NCI-H526 (cell line): ENCODE results near the gene TNS1.

Experiments
- DNase-seq, 2 experiments: peaks; one replicate each; lab custom pipeline; 2025; lab: John Stamatoyannopoulos, UW

Gene TNS1

DNA sequence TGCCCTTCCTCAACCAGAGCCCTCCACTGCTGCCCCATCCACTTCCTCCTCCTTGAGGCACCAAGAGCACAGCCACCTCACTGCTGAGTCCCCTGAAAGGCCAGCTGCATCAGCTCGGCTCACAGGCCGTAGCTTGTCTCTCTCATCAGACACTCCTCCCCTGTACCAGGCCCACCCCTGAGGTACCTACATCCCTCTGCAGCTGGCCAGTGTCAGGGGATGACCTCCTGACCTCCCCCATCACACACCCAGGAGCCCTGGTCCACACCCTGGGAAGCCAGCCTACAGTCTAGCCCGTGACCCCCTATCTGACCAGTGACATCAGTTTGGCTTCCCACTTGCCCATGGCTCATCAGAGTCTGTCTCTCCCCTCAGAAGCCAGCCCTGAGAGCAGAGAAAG lies 205.6 kb downstream of the TNS1 start:
- DNase-seq, result no peak

DNA sequence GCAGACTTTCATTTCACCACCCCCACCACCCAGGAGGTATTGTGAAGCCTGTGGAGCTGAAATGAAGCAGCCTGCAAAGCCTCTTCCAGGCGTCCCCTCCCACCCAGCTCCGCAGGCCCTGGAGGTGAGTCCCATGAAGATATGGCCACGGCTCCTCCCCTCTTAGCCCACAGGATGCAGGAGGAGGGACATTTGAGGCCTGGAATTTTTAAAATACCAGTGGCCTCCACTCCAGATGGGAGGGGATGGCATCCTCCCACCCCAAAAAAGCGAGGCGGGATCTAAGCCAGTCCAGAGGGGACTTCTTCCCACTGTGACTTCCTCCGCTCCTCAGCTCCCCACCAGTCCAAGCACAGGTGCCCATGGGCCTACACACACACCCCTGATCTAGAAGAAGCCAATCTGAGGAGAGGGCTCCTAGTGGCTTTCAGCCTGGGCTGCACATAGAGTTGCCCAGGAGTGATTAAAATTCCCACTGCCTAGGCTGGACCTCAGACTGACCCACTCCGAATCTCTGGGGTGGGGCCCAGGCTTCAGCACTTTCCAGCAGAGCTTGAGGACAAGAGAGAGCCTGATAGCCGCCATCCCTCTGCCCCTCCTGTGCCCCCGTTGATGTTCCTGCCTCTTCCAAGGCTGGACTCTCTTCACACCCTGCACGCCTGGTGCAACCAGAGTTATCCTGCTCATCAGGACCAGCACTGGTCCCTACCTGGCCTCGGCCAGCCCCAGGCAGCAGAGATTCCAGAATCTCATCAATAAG lies 206.9 kb downstream of the TNS1 start:
- no peak for DNase-seq

DNA sequence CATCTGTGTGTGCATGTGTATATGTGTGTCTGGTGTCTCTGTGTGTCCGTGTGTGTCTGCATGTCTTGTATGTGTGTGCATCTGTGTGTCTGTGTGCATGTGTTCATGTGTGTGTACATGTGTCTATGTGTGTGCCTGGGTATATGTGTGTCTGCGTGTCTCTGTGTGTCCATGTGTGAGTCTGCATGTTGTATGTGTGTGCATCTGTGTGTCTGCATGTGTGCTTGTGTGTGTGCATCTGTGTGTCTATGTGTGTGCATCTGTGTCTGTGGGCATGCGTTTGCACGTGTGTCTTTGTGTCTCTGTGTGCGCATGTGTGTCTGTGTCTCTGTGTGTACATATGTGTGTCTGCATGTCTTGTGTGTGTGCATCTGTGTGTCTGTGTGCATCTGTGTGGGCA lies 207.7 kb downstream of the TNS1 start:
- DNase-seq, result no peak

DNA sequence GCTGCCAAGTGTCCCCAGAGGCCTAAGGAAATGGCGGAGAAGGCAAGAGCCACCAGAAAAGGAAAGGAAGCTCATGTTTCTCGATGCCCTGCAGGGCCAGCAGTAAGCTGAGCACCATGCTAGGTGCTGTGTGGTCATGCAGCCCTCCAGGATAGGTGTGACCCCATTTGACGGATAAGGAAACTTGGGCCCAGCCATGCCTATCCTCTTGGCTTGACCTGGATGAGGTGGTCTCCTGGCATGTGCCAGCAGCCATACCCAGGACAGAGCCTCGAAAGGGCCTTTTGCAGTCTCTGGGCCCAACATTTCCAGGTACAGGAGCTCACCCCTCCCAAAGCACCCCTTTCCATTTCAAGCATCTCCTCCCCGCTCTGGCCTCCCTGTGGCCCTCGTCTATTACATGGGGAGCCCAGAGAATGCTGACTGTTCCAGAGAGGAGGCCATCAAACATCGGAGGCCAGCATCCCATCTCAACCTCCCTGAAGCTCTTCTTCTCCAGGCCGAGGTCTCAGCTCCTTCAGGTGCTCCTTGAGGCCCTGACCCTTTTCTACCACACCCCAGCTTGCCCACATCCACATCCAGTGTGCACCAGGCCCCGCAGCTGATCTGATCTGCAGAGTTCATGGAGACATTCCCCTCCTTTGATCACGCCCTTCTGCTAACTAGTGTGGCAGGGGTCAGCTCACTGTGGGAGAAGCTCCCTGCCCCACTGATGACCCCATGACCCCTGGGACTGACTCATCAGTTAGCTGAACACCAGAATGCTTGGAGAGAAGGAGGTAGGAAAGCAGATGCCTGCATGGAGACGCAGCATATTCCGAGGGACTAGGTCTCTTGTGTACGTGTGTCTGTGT lies 208.4 kb downstream of the TNS1 start:
- DNase-seq, result no peak

DNA sequence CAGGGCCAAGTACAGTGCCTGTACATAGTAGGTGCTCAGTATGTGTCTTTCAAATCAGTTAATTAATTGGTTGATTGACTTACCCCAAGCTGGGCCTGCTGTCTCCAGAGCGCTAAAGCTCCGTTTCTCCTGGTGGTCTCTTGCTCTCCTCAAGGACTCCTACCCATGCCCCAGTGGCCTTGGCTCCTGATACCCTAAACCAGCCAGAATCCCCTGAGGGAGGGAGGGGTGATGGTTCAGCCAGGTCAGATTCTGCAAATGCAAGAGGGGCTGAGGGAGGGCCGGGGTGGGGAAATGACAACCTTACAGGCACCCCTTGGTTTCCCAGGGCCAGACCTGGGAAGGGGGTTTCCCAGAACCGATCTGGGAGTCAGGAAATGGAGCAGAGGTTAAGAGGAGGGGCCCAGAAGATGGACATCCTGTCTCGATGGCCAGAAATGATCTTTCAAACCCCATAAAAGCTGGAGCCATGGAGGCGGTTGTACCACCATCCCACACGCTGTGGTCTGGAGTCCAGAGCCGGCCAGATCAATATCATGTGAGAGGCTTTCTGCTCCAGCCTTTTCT lies 209.1 kb downstream of the TNS1 start:
- DNase-seq, result no peak

DNA sequence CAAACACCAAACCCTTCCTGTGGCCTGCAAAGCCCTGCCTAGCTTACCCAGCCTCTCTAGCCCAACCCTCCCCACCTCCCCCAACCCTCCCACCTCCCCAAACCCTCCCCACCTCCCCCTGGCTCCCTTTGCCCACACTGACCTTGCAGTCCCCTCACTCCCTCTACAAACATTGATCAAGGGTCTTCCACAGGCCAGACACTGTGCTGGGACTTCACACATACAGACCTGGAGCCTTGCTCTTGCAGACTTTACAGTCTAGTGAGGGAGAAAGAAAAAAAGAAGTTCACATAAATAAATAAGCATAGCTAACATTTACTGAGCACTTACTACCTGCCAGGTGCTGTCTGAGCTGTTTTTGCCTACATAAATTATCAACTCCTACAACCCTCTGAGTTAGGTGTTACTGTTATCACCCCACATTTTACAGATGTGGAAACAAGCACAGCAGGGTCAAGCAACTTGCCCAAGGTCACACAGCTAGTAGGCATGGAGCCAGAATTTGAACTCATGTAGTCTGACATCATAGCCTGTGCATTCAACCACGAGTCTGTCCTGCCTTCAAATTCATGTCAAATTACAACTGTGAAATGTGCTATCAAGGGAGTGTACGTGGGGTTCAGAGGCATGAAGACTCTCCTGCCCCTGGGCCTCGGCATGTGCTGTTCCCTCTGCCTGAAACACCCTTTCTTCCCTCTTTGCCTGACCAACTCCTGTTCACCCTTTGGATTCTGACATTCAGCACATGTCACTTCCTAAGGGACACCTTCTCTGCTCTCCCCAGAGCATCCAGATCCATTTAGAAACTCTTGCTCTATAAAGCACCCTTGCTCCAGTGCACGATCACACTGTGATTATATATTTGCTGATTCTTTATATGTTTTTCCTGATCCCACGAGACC lies 209.9 kb downstream of the TNS1 start:
- DNase-seq, result no peak

DNA sequence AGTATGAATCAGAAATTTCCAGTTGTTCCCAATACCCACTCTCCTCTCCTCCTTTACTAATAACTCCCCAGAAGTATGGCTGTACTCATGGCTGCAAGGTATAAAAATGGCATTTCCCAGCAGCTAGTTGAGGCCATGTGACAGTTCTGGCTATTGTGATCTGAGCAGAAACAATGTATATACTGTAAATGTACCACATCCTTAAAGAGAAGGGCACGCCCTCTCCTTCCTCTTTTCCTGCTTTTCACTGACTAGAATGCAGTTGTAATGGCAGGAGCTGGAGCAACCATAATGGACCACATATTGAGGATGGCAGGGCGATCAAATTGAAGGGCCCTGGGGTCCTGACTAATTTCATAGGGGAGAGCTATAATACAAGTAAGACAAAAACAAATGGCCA lies 211.2 kb downstream of the TNS1 start:
- no peak for DNase-seq

DNA sequence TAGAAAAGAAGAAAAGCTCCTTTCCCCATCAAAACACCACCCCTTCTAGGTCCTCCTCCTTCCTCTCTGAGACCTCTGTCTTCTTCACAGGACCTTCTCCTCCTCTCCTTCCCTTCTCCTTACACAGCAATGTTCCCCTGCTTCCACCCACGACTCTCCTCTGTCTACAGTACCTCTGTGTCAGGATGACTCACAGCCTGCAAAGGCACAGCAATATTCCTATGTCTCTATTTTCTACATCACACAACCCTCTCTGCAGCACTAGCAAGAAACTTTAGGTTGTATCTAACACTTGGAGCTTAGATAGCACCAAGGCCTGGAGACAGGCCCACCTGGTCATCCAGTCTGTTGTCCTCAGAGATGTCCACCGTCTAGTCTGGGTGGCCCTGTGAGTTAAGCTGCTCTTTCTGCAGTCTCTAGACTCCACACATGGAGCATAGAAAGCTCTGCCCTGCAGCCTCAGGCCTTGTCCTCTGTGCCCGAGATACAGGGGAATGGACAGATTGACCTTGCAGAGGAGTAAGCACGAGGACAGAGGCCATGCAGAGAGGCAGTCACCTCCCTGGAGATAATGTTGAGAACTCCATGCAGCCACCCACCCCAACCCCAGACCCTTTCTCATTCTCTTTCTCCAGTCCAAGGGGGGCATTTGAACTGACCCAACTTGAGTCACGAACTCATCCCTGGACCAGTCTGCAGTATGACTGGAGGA lies 212.0 kb downstream of the TNS1 start:
- no peak for DNase-seq

DNA sequence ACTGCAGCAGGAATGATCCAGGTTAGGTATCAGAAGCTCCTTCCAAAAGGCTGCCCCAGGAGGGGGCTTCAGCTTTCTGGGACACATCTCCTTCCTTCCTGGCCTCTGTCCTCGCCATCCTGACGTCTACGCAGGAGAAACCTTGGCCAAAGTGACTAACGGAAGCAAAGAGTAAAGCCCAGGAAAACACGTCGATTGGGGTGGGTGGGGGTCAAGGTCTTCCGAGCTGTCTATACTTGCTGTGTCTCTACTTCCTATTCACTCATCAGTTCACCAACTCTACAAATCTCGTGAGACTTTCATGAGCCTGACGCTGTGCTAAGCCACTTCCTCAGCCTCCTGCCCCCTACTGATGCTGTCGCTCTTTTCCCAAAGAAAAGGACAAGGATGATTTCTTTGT lies 212.6 kb downstream of the TNS1 start:
- DNase-seq, result no peak

DNA sequence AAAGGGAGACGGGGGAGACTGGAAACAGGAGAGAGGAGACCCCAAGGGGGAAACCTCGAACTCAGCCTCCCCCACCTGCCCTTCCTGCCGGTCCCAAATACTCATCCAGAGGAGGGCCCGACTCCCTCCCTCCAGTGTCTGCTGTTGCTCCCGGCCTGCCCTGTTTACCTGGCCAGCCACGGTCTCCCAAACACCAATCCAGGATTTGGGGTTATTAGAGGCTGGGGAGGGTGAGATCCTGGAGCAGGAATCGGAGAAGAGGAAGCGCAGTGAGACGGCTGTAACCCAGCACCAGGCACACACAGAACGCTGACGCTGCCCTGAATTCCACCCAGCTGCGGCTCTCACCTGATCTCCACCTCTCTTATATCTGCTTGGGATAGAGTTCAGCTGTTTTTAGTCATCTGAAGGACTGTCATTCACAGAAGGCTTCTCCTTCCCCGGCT lies 213.0 kb downstream of the TNS1 start:
- peak in 1 of 2 experiments; percentile 54 for DNase-seq

DNA sequence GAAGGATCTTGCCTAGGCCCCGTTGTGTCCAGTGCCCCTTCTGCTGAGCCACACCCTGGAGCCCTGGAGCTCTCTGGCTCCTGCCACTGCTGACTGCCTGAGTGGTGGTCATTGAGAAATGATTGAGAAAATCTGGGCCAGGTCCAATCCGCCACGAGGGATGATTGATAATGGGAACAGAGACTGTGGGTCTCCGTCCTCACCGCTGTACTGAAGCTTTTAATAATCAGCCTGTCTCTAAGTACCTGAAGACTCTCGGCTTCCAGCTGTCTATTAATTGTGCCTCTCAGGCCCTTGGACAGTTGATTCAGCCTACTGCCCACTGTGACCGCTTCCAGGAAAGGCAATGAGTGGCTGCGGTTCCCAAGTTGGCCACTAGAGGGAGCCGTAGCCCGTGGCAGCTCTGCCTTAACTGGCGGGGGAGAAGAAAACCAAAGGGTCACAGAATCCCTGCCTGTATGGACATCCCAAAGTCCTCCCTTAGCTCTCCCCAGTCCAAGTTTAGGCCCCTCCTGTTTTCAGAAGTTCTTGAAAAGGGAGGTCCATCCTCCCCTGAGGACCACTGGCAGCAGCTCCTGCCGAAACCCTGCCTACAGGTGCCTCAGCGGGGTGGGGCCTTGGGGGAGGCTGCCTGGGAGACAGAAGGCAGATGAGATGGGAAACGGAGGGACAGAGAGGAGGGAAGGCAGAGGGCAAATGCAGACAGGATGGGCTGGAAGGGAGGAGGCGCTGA lies 213.6 kb downstream of the TNS1 start:
- peak; percentile 59 to 87 for DNase-seq

DNA sequence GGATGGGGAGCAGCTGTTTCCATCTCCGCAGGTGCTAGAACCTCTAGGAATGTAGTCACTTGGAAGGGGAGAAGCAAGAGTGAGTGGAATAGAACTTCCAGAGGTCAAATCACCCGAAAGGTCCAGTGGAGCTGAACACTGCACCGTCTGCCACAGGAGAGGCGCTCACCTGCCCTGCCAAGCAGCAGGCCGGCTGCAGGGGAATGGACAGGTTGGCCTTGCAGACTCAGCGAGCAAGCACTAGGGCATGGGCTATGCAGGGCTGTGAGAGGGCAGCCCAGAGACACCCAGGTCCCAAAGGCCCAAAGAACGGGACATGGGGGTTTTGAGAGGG lies 214.2 kb downstream of the TNS1 start:
- DNase-seq, result peak in 1 of 2 experiments; percentile 14

DNA sequence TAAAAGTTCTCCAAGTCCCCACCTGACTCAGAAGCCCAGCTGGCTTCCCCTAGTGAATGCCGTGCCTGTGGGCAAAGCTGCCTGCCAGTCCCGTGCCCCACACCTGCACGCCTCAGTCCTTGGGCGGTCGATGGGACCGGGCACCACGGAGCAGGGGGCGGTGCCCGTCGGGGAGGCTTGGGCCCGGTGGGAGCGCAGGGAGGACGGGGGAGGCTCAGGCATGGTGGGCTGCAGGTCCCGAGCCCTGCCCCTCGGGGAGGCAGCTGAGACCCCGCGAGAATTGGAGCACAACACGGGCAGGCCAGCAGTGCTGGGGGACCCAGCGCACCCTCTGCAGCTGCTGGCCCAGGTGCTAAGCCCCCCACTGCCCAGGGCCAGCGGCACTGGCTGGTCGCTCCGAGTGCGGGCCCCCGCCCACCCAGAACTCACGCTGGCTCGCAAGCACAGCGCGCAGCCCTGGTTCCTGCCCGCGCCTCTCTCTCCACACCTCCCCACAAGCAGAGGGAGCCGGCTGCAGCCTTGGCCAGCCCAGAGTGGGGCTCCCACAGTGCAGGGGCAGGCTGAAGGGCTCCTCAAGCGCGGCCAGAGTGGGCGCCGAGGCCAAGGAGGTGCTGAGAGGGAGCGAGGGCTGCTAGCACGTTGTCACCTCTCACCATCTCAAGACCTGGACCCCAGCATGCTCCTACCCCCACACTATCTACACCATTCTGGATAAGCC lies 215.5 kb downstream of the TNS1 start:
- no peak for DNase-seq

DNA sequence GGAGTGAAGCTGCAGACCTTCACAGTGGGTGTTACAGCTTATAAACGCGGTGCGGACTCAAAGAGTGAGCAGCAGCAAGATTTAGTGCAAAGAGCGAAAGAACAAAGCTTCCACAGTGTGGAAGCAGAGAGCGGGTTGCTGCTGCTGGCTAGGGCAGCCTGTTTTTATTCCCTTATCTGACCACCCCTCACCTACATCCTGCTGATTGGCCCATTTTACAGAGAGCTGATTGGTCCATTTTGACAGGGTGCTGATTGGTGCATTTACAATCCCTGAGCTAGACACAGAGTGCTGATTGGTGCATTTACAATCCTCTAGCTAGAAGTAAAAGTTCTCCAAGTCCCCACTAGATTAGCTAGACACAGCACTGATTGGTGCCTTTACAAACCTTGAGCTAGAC lies 216.2 kb downstream of the TNS1 start:
- peak in 1 of 2 experiments; percentile 14 for DNase-seq

DNA sequence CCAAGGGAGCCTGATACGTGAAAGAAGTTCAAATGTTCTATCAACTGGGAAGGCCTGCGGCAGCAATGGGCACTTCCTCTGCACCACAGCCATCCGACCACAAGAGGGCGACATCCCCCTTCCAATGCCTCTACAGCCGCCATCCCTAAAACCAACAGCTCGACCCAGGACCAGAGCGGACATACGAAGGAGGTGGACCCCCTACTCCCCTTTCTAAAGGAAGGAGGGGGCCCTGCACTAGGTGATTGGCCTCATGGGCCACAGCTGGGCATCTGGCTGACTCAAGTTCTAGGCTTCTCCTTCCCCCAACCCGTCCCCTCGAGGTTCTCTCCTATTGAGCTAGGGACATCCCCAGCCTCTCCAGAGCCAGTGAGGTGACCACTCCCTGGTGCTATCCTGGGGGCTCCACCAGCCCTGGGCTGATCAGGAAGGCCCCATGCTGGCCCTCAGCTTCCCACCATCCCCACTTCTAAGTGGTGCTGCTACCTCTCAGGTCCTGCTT lies 217.2 kb downstream of the TNS1 start:
- peak; percentile 60 to 83 for DNase-seq

DNA sequence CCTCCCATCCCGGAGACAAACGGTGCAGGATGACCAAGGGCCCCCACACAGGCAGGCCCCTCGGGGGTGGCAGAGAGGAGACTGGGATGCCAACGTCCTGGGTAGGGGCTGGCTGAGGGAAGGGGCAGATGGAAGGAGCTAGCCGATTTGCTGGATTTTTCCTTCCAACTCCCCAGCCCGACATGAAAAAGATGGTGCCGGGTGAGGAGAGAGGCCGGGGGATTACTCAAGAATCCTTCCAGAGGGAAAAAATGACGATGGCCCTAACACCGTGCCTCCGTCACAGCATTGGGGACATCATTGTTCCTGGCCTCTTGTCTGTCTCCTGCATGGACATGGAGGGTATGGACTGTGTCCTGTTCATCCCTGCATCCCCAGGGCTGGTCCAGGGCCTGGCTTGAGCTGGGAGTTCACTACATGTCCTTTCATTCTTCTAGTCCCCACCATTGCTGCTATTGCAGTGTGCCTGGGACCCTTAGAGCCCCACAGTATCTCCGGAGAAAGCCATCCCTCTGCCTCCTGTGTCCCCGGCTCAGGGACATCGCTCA lies 217.7 kb downstream of the TNS1 start:
- no peak for DNase-seq

DNA sequence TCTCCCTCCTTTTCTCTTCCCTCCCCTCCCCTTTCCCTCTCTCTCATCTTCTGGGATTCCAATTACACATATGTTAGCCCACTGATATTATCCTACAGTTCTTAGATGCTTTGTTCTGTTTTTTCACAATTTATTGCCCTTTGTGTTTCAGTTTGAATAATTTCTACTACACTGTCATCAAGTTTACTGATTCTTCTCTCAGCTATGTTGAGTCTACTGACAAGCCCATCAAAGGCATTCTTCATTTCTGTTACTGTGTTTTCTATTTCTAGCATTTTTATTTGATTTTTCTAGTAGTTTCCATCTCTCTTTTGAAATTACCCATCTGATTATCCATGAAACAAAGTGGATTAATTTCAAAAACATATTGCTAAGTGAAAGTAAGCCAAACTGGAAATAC lies 219.6 kb downstream of the TNS1 start:
- DNase-seq, result no peak

DNA sequence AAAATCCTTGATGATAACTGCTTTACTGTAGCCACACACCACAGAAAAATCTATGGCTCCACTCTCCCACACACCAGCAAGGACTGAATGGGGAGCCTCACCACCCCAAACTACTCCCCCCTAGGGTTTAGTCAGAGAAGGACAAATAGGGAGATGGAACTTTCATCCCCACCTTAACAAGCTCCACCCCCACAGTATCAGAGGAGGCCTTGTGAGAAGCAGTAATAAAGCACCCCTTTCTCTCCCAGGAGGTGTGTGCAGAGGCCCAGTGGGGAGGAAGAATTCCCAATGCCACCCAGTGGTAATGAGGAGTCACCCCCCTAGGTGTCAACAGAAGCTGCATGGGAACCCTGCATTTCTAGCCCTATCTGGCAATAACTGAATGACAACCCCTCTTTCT lies 224.9 kb downstream of the TNS1 start:
- DNase-seq, result no peak

DNA sequence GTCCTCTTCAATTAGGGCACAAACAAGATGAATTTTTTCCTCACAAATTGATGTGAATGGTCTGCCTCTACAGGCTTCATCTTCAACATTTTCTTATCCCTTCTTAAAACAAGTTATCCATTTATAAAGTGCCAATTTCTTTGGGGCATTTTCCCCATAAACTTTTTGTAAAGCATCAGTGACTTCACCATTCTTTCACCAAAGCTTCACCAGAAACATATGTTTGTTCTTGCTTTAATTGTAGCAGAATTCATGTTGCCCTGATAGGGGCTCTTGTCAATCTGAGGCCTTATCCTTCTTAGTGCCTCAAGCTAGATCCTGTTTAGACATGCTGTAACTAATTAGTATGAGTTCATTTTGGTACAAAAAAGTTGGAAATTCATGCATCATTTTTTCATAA lies 226.2 kb downstream of the TNS1 start:
- no peak for DNase-seq
